NB4 (cell line): Measurements from ENCODE around the gene TET2.

Experiments used
- POLR2A ChIP-seq: IDR thresholded peaks from 2 replicates; pipeline ENCODE4 v1.6.1; 2011; ENCODE audit warnings: mild to moderate bottlenecking; ENCODE audit not compliant: insufficient read length; ENCODE audit errors: extremely low read depth
- TF ChIP-seq, protein P1 (sequence below): IDR thresholded peaks from one replicate; pipeline ENCODE4 v1.5.1; 2012; ENCODE audit warnings: low read depth, low read length

DNA sequence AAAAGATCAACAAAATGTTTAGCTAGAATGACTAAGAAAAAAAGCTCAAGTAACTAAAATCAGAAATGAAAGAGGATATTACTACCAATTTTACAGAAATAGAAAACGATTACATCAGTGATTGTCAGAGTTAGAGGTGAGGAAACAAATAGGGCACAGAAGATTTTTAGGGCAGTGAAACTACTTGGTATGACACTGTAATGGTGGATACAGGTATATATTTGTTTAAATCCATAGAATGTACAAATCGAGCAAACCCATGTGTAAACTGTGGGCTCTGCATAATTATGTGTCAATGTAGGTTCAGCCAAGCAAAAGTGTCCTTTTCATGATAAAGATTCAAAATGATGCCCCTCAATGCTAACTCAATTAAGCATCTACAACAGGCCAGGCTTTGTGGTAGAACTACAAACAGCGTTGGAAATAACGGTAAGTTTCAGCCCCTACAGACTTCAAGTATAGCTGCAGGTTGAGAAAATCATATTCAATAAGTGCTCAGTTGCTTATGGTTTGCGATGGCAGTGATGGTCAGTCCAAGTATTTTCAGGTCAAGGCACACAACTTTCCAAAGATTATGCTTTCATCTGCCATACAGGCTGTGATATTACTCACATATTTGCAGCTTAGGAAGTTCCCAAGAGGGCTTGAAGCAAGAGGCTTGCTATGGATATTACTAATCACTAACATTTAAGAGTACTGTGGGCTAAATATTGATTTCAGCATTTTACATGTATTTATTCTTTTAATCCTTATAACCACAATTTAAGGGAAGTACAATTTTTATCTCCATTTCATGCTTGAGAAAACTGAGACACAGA lies 158.6 kb downstream of the TET2 start:
- TF ChIP-seq, protein P1, sequence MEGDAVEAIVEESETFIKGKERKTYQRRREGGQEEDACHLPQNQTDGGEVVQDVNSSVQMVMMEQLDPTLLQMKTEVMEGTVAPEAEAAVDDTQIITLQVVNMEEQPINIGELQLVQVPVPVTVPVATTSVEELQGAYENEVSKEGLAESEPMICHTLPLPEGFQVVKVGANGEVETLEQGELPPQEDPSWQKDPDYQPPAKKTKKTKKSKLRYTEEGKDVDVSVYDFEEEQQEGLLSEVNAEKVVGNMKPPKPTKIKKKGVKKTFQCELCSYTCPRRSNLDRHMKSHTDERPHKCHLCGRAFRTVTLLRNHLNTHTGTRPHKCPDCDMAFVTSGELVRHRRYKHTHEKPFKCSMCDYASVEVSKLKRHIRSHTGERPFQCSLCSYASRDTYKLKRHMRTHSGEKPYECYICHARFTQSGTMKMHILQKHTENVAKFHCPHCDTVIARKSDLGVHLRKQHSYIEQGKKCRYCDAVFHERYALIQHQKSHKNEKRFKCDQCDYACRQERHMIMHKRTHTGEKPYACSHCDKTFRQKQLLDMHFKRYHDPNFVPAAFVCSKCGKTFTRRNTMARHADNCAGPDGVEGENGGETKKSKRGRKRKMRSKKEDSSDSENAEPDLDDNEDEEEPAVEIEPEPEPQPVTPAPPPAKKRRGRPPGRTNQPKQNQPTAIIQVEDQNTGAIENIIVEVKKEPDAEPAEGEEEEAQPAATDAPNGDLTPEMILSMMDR: no peak
- TF ChIP-seq POLR2A: no peak
